Activated naive CD8-positive, alpha-beta T cell (primary cell): ENCODE data around the gene RHOU.

ENCODE experiments used
- H3K27ac Mint-ChIP-seq: one replicate; pipeline ENCODE4 v1.8.0; 2021; ENCODE audit warnings: mixed read lengths
- H3K27me3 Mint-ChIP-seq: one replicate; pipeline ENCODE4 v1.8.0; 2021; ENCODE audit warnings: mixed read lengths
- H3K36me3 Mint-ChIP-seq: one replicate; pipeline ENCODE4 v1.8.0; 2021; ENCODE audit warnings: mixed read lengths
- H3K4me1 Mint-ChIP-seq: one replicate; pipeline ENCODE4 v1.8.0; 2021; ENCODE audit warnings: low read depth, mixed read lengths
- H3K4me3 Mint-ChIP-seq: one replicate; pipeline ENCODE4 v1.8.0; 2021; ENCODE audit warnings: mild to moderate bottlenecking, mixed read lengths
- H3K9me3 Mint-ChIP-seq: one replicate; pipeline ENCODE4 v1.8.0; 2021; ENCODE audit warnings: low read depth, mixed read lengths

The RHOU gene

GRCh38 chr1:228747301-228747935, 12.1 kb downstream of the RHOU start:
- Mint-ChIP-seq H3K4me1 (peaks cover 5% of the 10 kb centered on the region), H3K36me3 (peaks cover 3% of the 10 kb centered on the region), H3K4me3 (no peak overlapping the region), H3K27me3 (peaks cover 1% of the 10 kb centered on the region), H3K27ac (no peak overlapping the region), H3K9me3 (no peaks in the 10 kb centered on the region)

GRCh38 chr1:228748029-228748428, 12.8 kb downstream of the RHOU start:
- Mint-ChIP-seq H3K27ac (no peak overlapping the region), H3K36me3 (peaks cover 3% of the 10 kb centered on the region), H3K4me3 (no peak overlapping the region), H3K9me3 (no peaks in the 10 kb centered on the region), H3K27me3 (peaks cover 1% of the 10 kb centered on the region), H3K4me1 (peaks cover 5% of the 10 kb centered on the region)

- H3K4me1 Mint-ChIP-seq: peaks cover 5% of the 10 kb centered on the region
- H3K27me3 Mint-ChIP-seq: peaks cover 2% of the 10 kb centered on the region
- H3K36me3 Mint-ChIP-seq: peaks cover 3% of the 10 kb centered on the region
- H3K9me3 Mint-ChIP-seq: no peaks in the 10 kb centered on the region
- no peak overlapping the region for H3K4me3 Mint-ChIP-seq
- no peak overlapping the region for H3K27ac Mint-ChIP-seq
Observed at GRCh38 chr1:228748431-228748830, 13.2 kb downstream of the RHOU start.

GRCh38 chr1:228749765-228750164, 14.5 kb downstream of the RHOU start:
- H3K4me3 Mint-ChIP-seq: no peak overlapping the region
- H3K9me3 Mint-ChIP-seq: no peaks in the 10 kb centered on the region
- H3K27me3 Mint-ChIP-seq: peaks cover 5% of the 10 kb centered on the region
- H3K27ac Mint-ChIP-seq: no peak overlapping the region
- no peaks in the 10 kb centered on the region for H3K36me3 Mint-ChIP-seq
- peaks cover 5% of the 10 kb centered on the region for H3K4me1 Mint-ChIP-seq

GRCh38 chr1:228750915-228751314, 15.6 kb downstream of the RHOU start:
- Mint-ChIP-seq H3K4me1 (peaks cover 5% of the 10 kb centered on the region), H3K4me3 (no peak overlapping the region), H3K36me3 (no peaks in the 10 kb centered on the region), H3K27ac (no peak overlapping the region), H3K27me3 (peaks cover 11% of the 10 kb centered on the region), H3K9me3 (no peaks in the 10 kb centered on the region)

- peaks cover 5% of the 10 kb centered on the region for H3K4me1 Mint-ChIP-seq
- no peak overlapping the region for H3K4me3 Mint-ChIP-seq
- H3K27ac Mint-ChIP-seq: no peak overlapping the region
- H3K27me3 Mint-ChIP-seq: peaks cover 11% of the 10 kb centered on the region
- H3K36me3 Mint-ChIP-seq: no peaks in the 10 kb centered on the region
- no peaks in the 10 kb centered on the region for H3K9me3 Mint-ChIP-seq
Observed at GRCh38 chr1:228751360-228752098, 16.2 kb downstream of the RHOU start.

GRCh38 chr1:228752258-228752657, 17.0 kb downstream of the RHOU start:
- Mint-ChIP-seq H3K9me3 (no peaks in the 10 kb centered on the region), H3K27me3 (peaks cover 11% of the 10 kb centered on the region), H3K27ac (no peak overlapping the region)

GRCh38 chr1:228752675-228753265, 17.5 kb downstream of the RHOU start:
- H3K4me1 Mint-ChIP-seq: peaks cover 5% of the 10 kb centered on the region
- H3K36me3 Mint-ChIP-seq: no peaks in the 10 kb centered on the region
- no peak overlapping the region for H3K4me3 Mint-ChIP-seq
- H3K27me3 Mint-ChIP-seq: peaks cover 11% of the 10 kb centered on the region
- no peaks in the 10 kb centered on the region for H3K9me3 Mint-ChIP-seq
- H3K27ac Mint-ChIP-seq: no peak overlapping the region

More at GRCh38 chr1:228752258-228752657, 17.0 kb downstream of the RHOU start:
- Mint-ChIP-seq H3K36me3 (no peaks in the 10 kb centered on the region), H3K4me3 (no peak overlapping the region), H3K4me1 (peaks cover 5% of the 10 kb centered on the region)

GRCh38 chr1:228753287-228753686, 18.0 kb downstream of the RHOU start:
- Mint-ChIP-seq H3K4me1 (peaks cover 5% of the 10 kb centered on the region), H3K27me3 (peaks cover 11% of the 10 kb centered on the region), H3K4me3 (no peak overlapping the region), H3K27ac (no peak overlapping the region), H3K9me3 (no peaks in the 10 kb centered on the region), H3K36me3 (no peaks in the 10 kb centered on the region)

GRCh38 chr1:228753786-228754360, 18.6 kb downstream of the RHOU start:
- Mint-ChIP-seq H3K4me1 (no peaks in the 10 kb centered on the region), H3K27me3 (peaks cover 11% of the 10 kb centered on the region), H3K36me3 (no peaks in the 10 kb centered on the region), H3K4me3 (no peak overlapping the region), H3K27ac (no peak overlapping the region), H3K9me3 (no peaks in the 10 kb centered on the region)

- no peak overlapping the region for H3K4me3 Mint-ChIP-seq
- H3K36me3 Mint-ChIP-seq: no peaks in the 10 kb centered on the region
- peaks cover 10% of the 10 kb centered on the region for H3K27me3 Mint-ChIP-seq
Observed at GRCh38 chr1:228754646-228755268, 19.5 kb downstream of the RHOU start.

GRCh38 chr1:228755800-228756199, 20.5 kb downstream of the RHOU start:
- H3K4me3 Mint-ChIP-seq: no peak overlapping the region

More at GRCh38 chr1:228754646-228755268, 19.5 kb downstream of the RHOU start:
- no peaks in the 10 kb centered on the region for H3K9me3 Mint-ChIP-seq
- no peak overlapping the region for H3K27ac Mint-ChIP-seq
- H3K4me1 Mint-ChIP-seq: no peaks in the 10 kb centered on the region

GRCh38 chr1:228756457-228756856, 21.2 kb downstream of the RHOU start:
- Mint-ChIP-seq H3K27me3 (peaks cover 10% of the 10 kb centered on the region), H3K27ac (no peak overlapping the region), H3K36me3 (no peaks in the 10 kb centered on the region), H3K9me3 (no peaks in the 10 kb centered on the region), H3K4me3 (no peak overlapping the region), H3K4me1 (no peaks in the 10 kb centered on the region)

More at GRCh38 chr1:228755800-228756199, 20.5 kb downstream of the RHOU start:
- no peak overlapping the region for H3K27ac Mint-ChIP-seq
- no peaks in the 10 kb centered on the region for H3K36me3 Mint-ChIP-seq
- H3K9me3 Mint-ChIP-seq: no peaks in the 10 kb centered on the region
- no peaks in the 10 kb centered on the region for H3K4me1 Mint-ChIP-seq
- H3K27me3 Mint-ChIP-seq: peaks cover 10% of the 10 kb centered on the region

- Mint-ChIP-seq H3K27ac (no peak overlapping the region), H3K4me1 (no peaks in the 10 kb centered on the region), H3K4me3 (no peak overlapping the region), H3K9me3 (no peaks in the 10 kb centered on the region), H3K27me3 (peaks cover 10% of the 10 kb centered on the region), H3K36me3 (no peaks in the 10 kb centered on the region)
Observed at GRCh38 chr1:228758447-228758846, 23.2 kb downstream of the RHOU start.

- H3K27me3 Mint-ChIP-seq: no peaks in the 10 kb centered on the region
- no peaks in the 10 kb centered on the region for H3K36me3 Mint-ChIP-seq
- H3K27ac Mint-ChIP-seq: no peak overlapping the region
- H3K4me3 Mint-ChIP-seq: no peak overlapping the region
- peaks cover 5% of the 10 kb centered on the region for H3K4me1 Mint-ChIP-seq
- H3K9me3 Mint-ChIP-seq: no peaks in the 10 kb centered on the region
Observed at GRCh38 chr1:228760979-228761378, 25.7 kb downstream of the RHOU start.
